GM12878 (cell line): ENCODE data around the gene ATP6V0E1. TPM values are rescaled to one million over a fixed set of nuclear protein-coding genes. Genes with fewer than 3 reads are reported as not detected.

Source experiments
- ATAC-seq: fragments of 200-7000 bp; cut with Tn5 transposase; 3 replicates; pipeline ENCODE4 v1.9.1; 2020; ENCODE audit warnings: mild to moderate bottlenecking, moderate library complexity
- Bru-seq: library from RNA; stranded (reverse); fragments of 400-500 nt; gene quantifications from one replicate; lab custom pipeline; 2021; lab: Mats Ljungman, UMichigan
- BruChase-seq, 2 experiments: library from RNA; stranded (reverse); fragments of 400-500 nt; gene quantifications; one replicate each; lab custom pipeline; 2021; lab: Mats Ljungman, UMichigan
- BruUV-seq: library from RNA; stranded (reverse); fragments of 400-500 nt; replicated peaks from 2 replicates; lab custom pipeline; 2021; lab: Mats Ljungman, UMichigan
- CTCF ChIA-PET: fragments of 300-600 bp; sonication (Branson Sonifier 250); formaldehyde crosslinking; extraction: SDS; loops from one replicate; lab custom pipeline; 2021; ENCODE audit warnings: inconsistent platforms; lab: Yijun Ruan, JAX
- POLR2A ChIA-PET: fragments of 350-600 bp; formaldehyde crosslinking; extraction: SDS; loops from one replicate; lab custom pipeline; 2021; ENCODE audit warnings: inconsistent platforms; lab: Charles Lee
- RAD21 ChIA-PET: fragments of 300-600 bp; sonication (Branson Sonifier 250); formaldehyde crosslinking; loops from one replicate; lab custom pipeline; 2023; ENCODE audit warnings: antibody characterized with exemption; ENCODE audit not compliant: unreplicated experiment; lab: Charles Lee
- SMC1A ChIA-PET: fragments of 300-600 bp; sonication (Branson Sonifier 250); formaldehyde crosslinking; loops from one replicate; lab custom pipeline; 2023; ENCODE audit not compliant: unreplicated experiment, uncharacterized antibody; lab: Charles Lee
- DNase-seq: peaks from one replicate; pipeline ENCODE4 v3.0.0-alpha.2; 2011; ENCODE audit warnings: low read depth, low spot score
- FAIRE-seq: peaks from 3 replicates; lab custom pipeline; 2011; peaks lifted over from hg19 to GRCh38; lab: Jason Lieb, UNC
- H2AFZ ChIP-seq: 2 replicates; pipeline ENCODE4 v1.6.0; 2011; ENCODE audit warnings: low read depth, low read length, control low read depth; ENCODE audit not compliant: control insufficient read depth
- H3K27ac ChIP-seq: 2 replicates; pipeline ENCODE4 v1.5.1; 2011; ENCODE audit warnings: control low read depth; ENCODE audit not compliant: control insufficient read depth, insufficient read depth
- H3K27me3 ChIP-seq, 2 experiments: replicated peaks in 1 of 2; 2 replicates each; pipeline versions ENCODE4 v1.6.0 to v1.6.1; 2011; ENCODE audit warnings: low read length in 1 of 2; ENCODE audit not compliant: control insufficient read depth in 2 of 2, insufficient read depth in 2 of 2
- H3K36me3 ChIP-seq, 2 experiments: 2 replicates each; pipeline ENCODE4 v1.5.1; 2011; ENCODE audit warnings: low read length in 1 of 2; ENCODE audit not compliant: control insufficient read depth in 2 of 2, insufficient read depth in 2 of 2
- H3K4me1 ChIP-seq: 2 replicates; pipeline ENCODE4 v1.6.1; 2011; ENCODE audit warnings: mild to moderate bottlenecking, low read length, moderate library complexity, mixed read lengths; ENCODE audit not compliant: control insufficient read depth, insufficient read depth
- H3K4me2 ChIP-seq: 2 replicates; pipeline ENCODE4 v1.6.0; 2011; ENCODE audit warnings: control low read depth; ENCODE audit not compliant: control insufficient read depth, insufficient read depth
- H3K4me3 ChIP-seq: fragments of 200-600 bp; sonication (generic); 2 replicates; pipeline ENCODE4 v1.5.1; 2016
- H3K79me2 ChIP-seq: 2 replicates; pipeline ENCODE4 v1.6.0; 2011; ENCODE audit warnings: low read length; ENCODE audit not compliant: control insufficient read depth, insufficient read depth
- H3K9ac ChIP-seq: 2 replicates; pipeline ENCODE4 v1.8.0; 2011; ENCODE audit warnings: low read length, control low read depth, mixed read lengths; ENCODE audit not compliant: control insufficient read depth, insufficient read depth
- H3K9me3 ChIP-seq: replicated peaks from 3 replicates; pipeline ENCODE4 v1.5.1; 2011; ENCODE audit warnings: mild to moderate bottlenecking, low read length; ENCODE audit not compliant: control insufficient read depth, insufficient read depth
- H4K20me1 ChIP-seq: 2 replicates; pipeline ENCODE4 v1.6.0; 2011; ENCODE audit not compliant: control insufficient read depth, insufficient read depth
- CREB1 ChIP-seq: IDR thresholded peaks from 2 replicates; pipeline ENCODE4 v1.6.1; 2012; ENCODE audit warnings: low read depth, mild to moderate bottlenecking, inconsistent platforms
- MYC ChIP-seq: IDR thresholded peaks from 2 replicates; pipeline ENCODE4 v1.6.1; 2011; ENCODE audit warnings: mild to moderate bottlenecking, low read length, moderate library complexity, inconsistent platforms; ENCODE audit not compliant: insufficient read depth, insufficient replicate concordance, insufficient read length, severe bottlenecking
- POLR2A ChIP-seq: IDR thresholded peaks from 2 replicates; pipeline ENCODE4 v1.6.1; 2011; ENCODE audit warnings: low read depth, mild to moderate bottlenecking, low read length
- RUNX3 ChIP-seq: IDR thresholded peaks from 2 replicates; pipeline ENCODE4 v1.6.1; 2012; ENCODE audit warnings: low read length, inconsistent platforms
- WGBS: methylation state at CpG from one replicate; pipeline ENCODE4 v1.1.6; 2016; ENCODE audit warnings: low lambda C conversion rate; ENCODE audit not compliant: insufficient replicate concordance, insufficient coverage; ENCODE audit errors: missing lambda C conversion rate; 5-methylcytosine and 5-hydroxymethylcytosine counted together
- in situ Hi-C: fragments of 300-500 bp; cut with MboI; formaldehyde crosslinking; loops from 9 replicates; pipeline ENCODE4 v1.14.3; 2018; ENCODE audit warnings: mixed read lengths
- intact Hi-C: fragments of 100-400 bp; cut with micrococcal nuclease; formaldehyde crosslinking; loops from one replicate; pipeline ENCODE4 v1.14.2; 2022; ENCODE audit not compliant: unreplicated experiment
- long read RNA-seq, 2 experiments: library from polyadenylated mRNA; unstranded; transcript quantifications; one replicate each; pipeline ENCODE4 v2.0.0, GENCODE V29; 2019 to 2020
- polyA minus RNA-seq, 3 experiments: library from RNA; depleted of rRNA, polyadenylated mRNA; stranded (reverse); fragments of >200 nt; gene quantifications; 2 replicates each; pipeline ENCODE4 v1.2.3, GENCODE V29; 2011
- polyA plus RNA-seq, 11 experiments: library from polyadenylated mRNA; depleted of rRNA in 4 of 11; unstranded in 6 of 11; stranded (reverse) in 5 of 11; fragments of >200 nt; fragmentation: Nextera tagmentation in 4 of 11; fragmentation: Illumina TruSeq in 1 of 11; extraction: Ambion mirVana in 4 of 11; extraction: Trizol in 1 of 11; gene quantifications; 1 replicate in 1 of 11; 2 replicates in 10 of 11; pipeline versions ENCODE4 v1.2.1 to v1.2.3, GENCODE V29; 2011 to 2016; ENCODE audit warnings: inconsistent platforms in 2 of 11, missing spikeins in 2 of 11, low read depth in 1 of 11
- total RNA-seq, 4 experiments: library from RNA; depleted of rRNA in 3 of 4; stranded (reverse); fragments of >200 nt in 3 of 4; fragmentation: Illumina TruSeq in 1 of 4; extraction: Trizol in 1 of 4; gene quantifications; 2 replicates each; pipeline versions ENCODE4 v1.2.1 to v1.2.3, GENCODE V29; 2013 to 2021
- TF ChIP-seq, protein P1 (sequence below): fragments of 450-650 bp; IDR thresholded peaks from 2 replicates; pipeline ENCODE4 v1.6.1; 2017; ENCODE audit warnings: mild to moderate bottlenecking, moderate library complexity
- TF ChIP-seq, protein P2 (sequence below): fragments of 450-650 bp; IDR thresholded peaks from 2 replicates; pipeline ENCODE4 v1.6.1; 2017; ENCODE audit warnings: mild to moderate bottlenecking, low read depth, inconsistent platforms; ENCODE audit not compliant: poor library complexity, severe bottlenecking
- TF ChIP-seq, protein P3 (sequence below): fragments of 450-650 bp; conservative IDR thresholded peaks from 2 replicates; pipeline ENCODE4 v1.6.1; 2017; ENCODE audit warnings: mild to moderate bottlenecking, moderate library complexity

Gene ATP6V0E1
- 109 and 116 TPM in 2 replicates for total RNA-seq (2013; cell fraction: nucleolus; rRNA removed)
- 138 and 143 TPM in 2 replicates for total RNA-seq (2014; rRNA removed)
- 145 and 150 TPM in 2 replicates for total RNA-seq (2014; rRNA removed; fragmentation: Illumina TruSeq; extraction: Trizol)
- 152 and 163 TPM in 2 replicates for total RNA-seq (2021)
- 386 TPM for polyA plus RNA-seq (2011; ENCODE audit: low read depth)
- polyA plus RNA-seq (2011; rRNA removed), result 448 and 499 TPM in 2 replicates
- 209 and 232 TPM in 2 replicates for polyA plus RNA-seq (2011; cell fraction: cytosol; rRNA removed)
- 138 and 238 TPM in 2 replicates for polyA plus RNA-seq (2011; cell fraction: nucleus; rRNA removed)
- polyA plus RNA-seq (2012), result 225 and 685 TPM in 2 replicates
- polyA plus RNA-seq (2014; fragmentation: Illumina TruSeq; extraction: Trizol), result 219 and 238 TPM in 2 replicates
- 100 to 1,000 TPM; 627 to 787 TPM for polyA plus RNA-seq (2014; fragmentation: Nextera tagmentation; extraction: Ambion mirVana)
- 149 and 178 TPM in 2 replicates for polyA plus RNA-seq (2014; rRNA removed)
- 100 to 1,000 TPM; 393 to 410 TPM for polyA plus RNA-seq (2016; fragmentation: Nextera tagmentation; extraction: Ambion mirVana)
- polyA minus RNA-seq (2011; rRNA and poly(A)+ RNA removed), result 185 and 211 TPM in 2 replicates
- 41.8 and 51.5 TPM in 2 replicates for polyA minus RNA-seq (2011; cell fraction: cytosol; rRNA and poly(A)+ RNA removed)
- 30.3 and 51.4 TPM in 2 replicates for polyA minus RNA-seq (2011; cell fraction: nucleus; rRNA and poly(A)+ RNA removed)
- Bru-seq, nascent RNA, result percentile 85 among the genes with signal in this experiment
- percentile 86 among the genes with signal in this experiment for BruChase-seq, experiment 1, labeled RNA remaining after a 6-hour chase
- percentile 84 among the genes with signal in this experiment for BruChase-seq, experiment 2, labeled RNA remaining after a 2-hour chase
- long read RNA-seq, experiment 1, transcript ATP6V0E1-203 (4 exons, 1,433 nt), result major isoform, 98 of 105 reads
- long read RNA-seq, experiment 1, partial matches to known transcripts, result 2 of 105 reads
- long read RNA-seq, experiment 1, other reads (novel, unspliced or antisense), result 2 of 105 reads
- long read RNA-seq, experiment 2, transcript ATP6V0E1-204 (3 exons, 718 nt), result minor isoform, 8 of 626 reads
- long read RNA-seq, experiment 2, transcript ATP6V0E1-203 (4 exons, 1,433 nt), result major isoform, 600 of 626 reads
- long read RNA-seq, experiment 2, partial matches to known transcripts, result 3 of 626 reads
- long read RNA-seq, experiment 2, other reads (novel, unspliced or antisense), result 14 of 626 reads

DNA sequence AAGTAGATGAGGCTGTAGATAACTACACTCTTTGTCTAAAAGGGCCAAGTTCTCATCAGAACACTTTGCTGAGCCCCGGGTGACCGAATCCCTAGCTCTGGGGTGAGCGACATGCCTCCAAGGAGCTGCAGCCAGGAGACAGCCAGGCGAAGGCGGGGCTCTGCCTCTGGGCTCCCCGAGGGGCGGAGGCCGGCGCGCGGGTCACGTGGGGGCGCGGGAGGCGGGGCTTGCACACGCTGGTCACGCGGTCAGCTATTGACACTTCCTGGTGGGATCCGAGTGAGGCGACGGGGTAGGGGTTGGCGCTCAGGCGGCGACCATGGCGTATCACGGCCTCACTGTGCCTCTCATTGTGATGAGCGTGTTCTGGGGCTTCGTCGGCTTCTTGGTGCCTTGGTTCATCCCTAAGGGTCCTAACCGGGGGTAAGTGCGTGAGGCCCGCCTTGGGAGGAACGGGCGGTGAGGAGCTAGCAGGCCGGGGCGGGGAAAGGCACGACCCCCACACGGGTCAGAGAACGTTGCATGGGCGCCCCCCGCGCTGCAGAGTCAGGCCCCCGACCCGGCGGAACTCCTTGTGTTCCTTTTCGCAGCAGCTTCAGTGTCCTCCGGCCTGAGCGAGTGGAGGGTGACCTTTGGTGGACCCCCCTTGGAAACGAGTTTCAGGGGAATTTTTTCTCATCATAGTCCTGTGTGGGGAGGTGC lies at the start of gene ATP6V0E1:
Gene ATP6V0E1, plus strand, starts transcription at position 230 of the 702 bp plus-strand sequence. Its CDS starts 90 bp downstream, at position 320.
- in situ Hi-C loops, result loop anchor here (5.0 to 10.0 kb wide), 5 partner anchors 159 to 601 kb away; partner anchors contain the start of gene BNIP1
- H3K4me3 ChIP-seq, result peak within 1 kb of the TSS; percentile 99
- H4K20me1 ChIP-seq, result no peaks in the 10 kb centered on the region; the same call in 1 of the 2 replicates
- H2AFZ ChIP-seq, result peak within 1 kb of the TSS; percentile 83
- POLR2A ChIA-PET, result interaction anchor here (0.9 to 3.8 kb wide), 10 partner anchors 11 to 161 kb away, joined by 3 to 30 read pairs (median 7); partner anchors contain the start of genes BNIP1 and RPL26L1
- H3K4me2 ChIP-seq, result peak within 1 kb of the TSS; percentile 77
- no peaks in the 10 kb centered on the region for H3K27me3 ChIP-seq
- DNase-seq (peak; percentile 66), FAIRE-seq (no peak), ATAC-seq (peak; percentile 93)
- SMC1A ChIA-PET, result interaction anchor here (0.6 to 2.3 kb wide), 24 partner anchors 11 to 348 kb away, joined by 3 to 38 read pairs (median 4); partner anchors contain the start of gene BNIP1
- CTCF ChIA-PET, result interaction anchor here (0.6 to 3.7 kb wide), 29 partner anchors 11 to 348 kb away, joined by 3 to 33 read pairs (median 5); partner anchors contain the start of gene BNIP1
- RAD21 ChIA-PET, result interaction anchor here (0.7 to 3.4 kb wide), 23 partner anchors 11 to 347 kb away, joined by 3 to 46 read pairs (median 6); partner anchors contain the start of genes BNIP1 and RPL26L1
- H3K36me3 ChIP-seq, result peaks cover 0 to 3% of the 10 kb centered on the region in 2 experiments; a peak in 1 of 4 replicates
- WGBS, result under 1% methylated on average over 46 of the region's 49 CpGs
- H3K9ac ChIP-seq, result peak within 1 kb of the TSS; percentile 99
- peak within 1 kb of the TSS; percentile 98 for H3K27ac ChIP-seq
- H3K79me2 ChIP-seq, result peaks cover 47% of the 10 kb centered on the region
- H3K9me3 ChIP-seq, result no peaks in the 10 kb centered on the region
- peaks cover 3% of the 10 kb centered on the region; the same call in 1 of the 2 replicates for H3K4me1 ChIP-seq
- BruUV-seq, result TSS peak; percentile 83
- intact Hi-C loops, result loop anchor here (1.0 to 2.0 kb wide), 3 partner anchors 53 to 161 kb away; partner anchors contain the start of genes BNIP1 and CREBRF
- TF ChIP-seq RUNX3, result no peak
- 0 out of 2 replicates have a peak, but pooled peaks have one; percentile 62 for TF ChIP-seq CREB1
- TF ChIP-seq POLR2A, result peak; percentile 97
- peak; percentile 84 for TF ChIP-seq MYC
- TF ChIP-seq, protein P1, sequence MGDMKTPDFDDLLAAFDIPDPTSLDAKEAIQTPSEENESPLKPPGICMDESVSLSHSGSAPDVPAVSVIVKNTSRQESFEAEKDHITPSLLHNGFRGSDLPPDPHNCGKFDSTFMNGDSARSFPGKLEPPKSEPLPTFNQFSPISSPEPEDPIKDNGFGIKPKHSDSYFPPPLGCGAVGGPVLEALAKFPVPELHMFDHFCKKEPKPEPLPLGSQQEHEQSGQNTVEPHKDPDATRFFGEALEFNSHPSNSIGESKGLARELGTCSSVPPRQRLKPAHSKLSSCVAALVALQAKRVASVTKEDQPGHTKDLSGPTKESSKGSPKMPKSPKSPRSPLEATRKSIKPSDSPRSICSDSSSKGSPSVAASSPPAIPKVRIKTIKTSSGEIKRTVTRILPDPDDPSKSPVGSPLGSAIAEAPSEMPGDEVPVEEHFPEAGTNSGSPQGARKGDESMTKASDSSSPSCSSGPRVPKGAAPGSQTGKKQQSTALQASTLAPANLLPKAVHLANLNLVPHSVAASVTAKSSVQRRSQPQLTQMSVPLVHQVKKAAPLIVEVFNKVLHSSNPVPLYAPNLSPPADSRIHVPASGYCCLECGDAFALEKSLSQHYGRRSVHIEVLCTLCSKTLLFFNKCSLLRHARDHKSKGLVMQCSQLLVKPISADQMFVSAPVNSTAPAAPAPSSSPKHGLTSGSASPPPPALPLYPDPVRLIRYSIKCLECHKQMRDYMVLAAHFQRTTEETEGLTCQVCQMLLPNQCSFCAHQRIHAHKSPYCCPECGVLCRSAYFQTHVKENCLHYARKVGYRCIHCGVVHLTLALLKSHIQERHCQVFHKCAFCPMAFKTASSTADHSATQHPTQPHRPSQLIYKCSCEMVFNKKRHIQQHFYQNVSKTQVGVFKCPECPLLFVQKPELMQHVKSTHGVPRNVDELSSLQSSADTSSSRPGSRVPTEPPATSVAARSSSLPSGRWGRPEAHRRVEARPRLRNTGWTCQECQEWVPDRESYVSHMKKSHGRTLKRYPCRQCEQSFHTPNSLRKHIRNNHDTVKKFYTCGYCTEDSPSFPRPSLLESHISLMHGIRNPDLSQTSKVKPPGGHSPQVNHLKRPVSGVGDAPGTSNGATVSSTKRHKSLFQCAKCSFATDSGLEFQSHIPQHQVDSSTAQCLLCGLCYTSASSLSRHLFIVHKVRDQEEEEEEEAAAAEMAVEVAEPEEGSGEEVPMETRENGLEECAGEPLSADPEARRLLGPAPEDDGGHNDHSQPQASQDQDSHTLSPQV, result no peak
- TF ChIP-seq, protein P2, sequence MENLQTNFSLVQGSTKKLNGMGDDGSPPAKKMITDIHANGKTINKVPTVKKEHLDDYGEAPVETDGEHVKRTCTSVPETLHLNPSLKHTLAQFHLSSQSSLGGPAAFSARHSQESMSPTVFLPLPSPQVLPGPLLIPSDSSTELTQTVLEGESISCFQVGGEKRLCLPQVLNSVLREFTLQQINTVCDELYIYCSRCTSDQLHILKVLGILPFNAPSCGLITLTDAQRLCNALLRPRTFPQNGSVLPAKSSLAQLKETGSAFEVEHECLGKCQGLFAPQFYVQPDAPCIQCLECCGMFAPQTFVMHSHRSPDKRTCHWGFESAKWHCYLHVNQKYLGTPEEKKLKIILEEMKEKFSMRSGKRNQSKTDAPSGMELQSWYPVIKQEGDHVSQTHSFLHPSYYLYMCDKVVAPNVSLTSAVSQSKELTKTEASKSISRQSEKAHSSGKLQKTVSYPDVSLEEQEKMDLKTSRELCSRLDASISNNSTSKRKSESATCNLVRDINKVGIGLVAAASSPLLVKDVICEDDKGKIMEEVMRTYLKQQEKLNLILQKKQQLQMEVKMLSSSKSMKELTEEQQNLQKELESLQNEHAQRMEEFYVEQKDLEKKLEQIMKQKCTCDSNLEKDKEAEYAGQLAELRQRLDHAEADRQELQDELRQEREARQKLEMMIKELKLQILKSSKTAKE, result no peak
- TF ChIP-seq, protein P3, sequence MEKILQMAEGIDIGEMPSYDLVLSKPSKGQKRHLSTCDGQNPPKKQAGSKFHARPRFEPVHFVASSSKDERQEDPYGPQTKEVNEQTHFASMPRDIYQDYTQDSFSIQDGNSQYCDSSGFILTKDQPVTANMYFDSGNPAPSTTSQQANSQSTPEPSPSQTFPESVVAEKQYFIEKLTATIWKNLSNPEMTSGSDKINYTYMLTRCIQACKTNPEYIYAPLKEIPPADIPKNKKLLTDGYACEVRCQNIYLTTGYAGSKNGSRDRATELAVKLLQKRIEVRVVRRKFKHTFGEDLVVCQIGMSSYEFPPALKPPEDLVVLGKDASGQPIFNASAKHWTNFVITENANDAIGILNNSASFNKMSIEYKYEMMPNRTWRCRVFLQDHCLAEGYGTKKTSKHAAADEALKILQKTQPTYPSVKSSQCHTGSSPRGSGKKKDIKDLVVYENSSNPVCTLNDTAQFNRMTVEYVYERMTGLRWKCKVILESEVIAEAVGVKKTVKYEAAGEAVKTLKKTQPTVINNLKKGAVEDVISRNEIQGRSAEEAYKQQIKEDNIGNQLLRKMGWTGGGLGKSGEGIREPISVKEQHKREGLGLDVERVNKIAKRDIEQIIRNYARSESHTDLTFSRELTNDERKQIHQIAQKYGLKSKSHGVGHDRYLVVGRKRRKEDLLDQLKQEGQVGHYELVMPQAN, result peak; percentile 90
